GM03348 (cell line): ENCODE results near the gene ENTPD6.
A peak's percentile ranks its signal among the peaks of the same experiment; 100 is the strongest.
"Not testable (repeated sequence)": the region's sequence is repeated elsewhere in the genome, so short reads cannot be mapped to it uniquely, and the experiment has no call there.

Experiments
- DNase-seq: peaks from one replicate; pipeline ENCODE4 v3.0.0; 2012; ENCODE audit warnings: low spot score

Gene ENTPD6

GRCh38 chr20:25223765-25224720 is 28.5 kb downstream of the ENTPD6 start:
- DNase-seq = no peak

- no peak for DNase-seq
These were observed 29.4 kb downstream of the ENTPD6 start for GRCh38 chr20:25224941-25225340.

GRCh38 chr20:25225642-25226432 is 30.3 kb downstream of the ENTPD6 start:
- DNase-seq = no peak

GRCh38 chr20:25226433-25227316 is 31.2 kb downstream of the ENTPD6 start:
- DNase-seq = no peak

GRCh38 chr20:25227317-25227831 is 31.9 kb downstream of the ENTPD6 start:
- peak; percentile 57 for DNase-seq

- DNase-seq = no peak
These were observed 34.1 kb downstream of the ENTPD6 start for GRCh38 chr20:25229486-25230165.

GRCh38 chr20:25230166-25230831 is 34.8 kb downstream of the ENTPD6 start:
- DNase-seq = no peak

GRCh38 chr20:25233016-25233772 is 37.7 kb downstream of the ENTPD6 start:
- DNase-seq = peak; percentile 48

GRCh38 chr20:25234009-25234849 is 38.7 kb downstream of the ENTPD6 start:
- DNase-seq = not testable (repeated sequence)

- DNase-seq = no peak
These were observed 41.2 kb downstream of the ENTPD6 start for GRCh38 chr20:25236450-25237304.

GRCh38 chr20:25237610-25238318 is 42.3 kb downstream of the ENTPD6 start:
- DNase-seq = peak; percentile 95

- DNase-seq = no peak
These were observed 43.0 kb downstream of the ENTPD6 start for GRCh38 chr20:25238319-25239037.

GRCh38 chr20:25239387-25240370 is 44.2 kb downstream of the ENTPD6 start:
- no peak for DNase-seq

- DNase-seq = not testable (repeated sequence)
These were observed 45.5 kb downstream of the ENTPD6 start for GRCh38 chr20:25240851-25241658.

GRCh38 chr20:25241659-25241955 is 46.1 kb downstream of the ENTPD6 start:
- DNase-seq = not testable (repeated sequence)
